NCI-H2227 (cell line): ENCODE data around the gene FMO4.
"Not testable (repeated sequence)": the region's sequence is repeated elsewhere in the genome, so short reads cannot be mapped to it uniquely, and the experiment has no call there.

ENCODE experiments used
- DNase-seq: peaks from one replicate; lab custom pipeline; 2025; ENCODE audit not compliant: unreplicated experiment; lab: John Stamatoyannopoulos, UW

Gene FMO4

GRCh38 chr1:171334024-171334640, 20.1 kb downstream of the FMO4 start:
- no peak for DNase-seq

- no peak for DNase-seq
Observed at GRCh38 chr1:171335964-171336363, 22.0 kb downstream of the FMO4 start.

- DNase-seq: not testable (repeated sequence)
Observed at GRCh38 chr1:171339345-171339744, 25.4 kb downstream of the FMO4 start.

- DNase-seq: no peak
Observed at GRCh38 chr1:171343727-171344472, 29.9 kb downstream of the FMO4 start.

- DNase-seq: no peak
Observed at GRCh38 chr1:171344473-171344820, 30.5 kb downstream of the FMO4 start.

- no peak for DNase-seq
Observed at GRCh38 chr1:171345536-171345935, 31.6 kb downstream of the FMO4 start.

GRCh38 chr1:171346881-171347280, 32.9 kb downstream of the FMO4 start:
- DNase-seq: no peak

GRCh38 chr1:171350594-171350993, 36.6 kb downstream of the FMO4 start:
- DNase-seq: no peak

- DNase-seq: no peak
Observed at GRCh38 chr1:171351961-171352360, 38.0 kb downstream of the FMO4 start.

GRCh38 chr1:171352554-171352953, 38.6 kb downstream of the FMO4 start:
- DNase-seq: no peak

GRCh38 chr1:171355727-171356126, 41.7 kb downstream of the FMO4 start:
- DNase-seq: no peak

- no peak for DNase-seq
Observed at GRCh38 chr1:171357179-171357578, 43.2 kb downstream of the FMO4 start.

GRCh38 chr1:171359355-171359648, 45.3 kb downstream of the FMO4 start:
- DNase-seq: not testable (repeated sequence)

GRCh38 chr1:171359731-171360527, 45.9 kb downstream of the FMO4 start:
- not testable (repeated sequence) for DNase-seq

GRCh38 chr1:171366085-171366484, 52.1 kb downstream of the FMO4 start:
- no peak for DNase-seq

- no peak for DNase-seq
Observed at GRCh38 chr1:171366816-171367215, 52.8 kb downstream of the FMO4 start.

- DNase-seq: no peak
Observed at GRCh38 chr1:171367436-171367835, 53.5 kb downstream of the FMO4 start.

- DNase-seq: no peak
Observed at GRCh38 chr1:171372418-171373084, 58.6 kb downstream of the FMO4 start.

GRCh38 chr1:171373357-171374122, 59.6 kb downstream of the FMO4 start:
- not testable (repeated sequence) for DNase-seq

GRCh38 chr1:171379846-171380245, 65.9 kb downstream of the FMO4 start:
- DNase-seq: no peak

GRCh38 chr1:171381866-171382210, 67.9 kb downstream of the FMO4 start:
- no peak for DNase-seq
